Glomerular visceral epithelial cell (primary cell): ENCODE data around the gene MT1M.
"Not testable (repeated sequence)": the region's sequence is repeated elsewhere in the genome, so short reads cannot be mapped to it uniquely, and the experiment has no call there.

Experiments used
- DNase-seq: peaks from one replicate; pipeline ENCODE4 v3.0.0-alpha.2; 2016; ENCODE audit errors: extremely low spot score

Gene MT1M

DNA sequence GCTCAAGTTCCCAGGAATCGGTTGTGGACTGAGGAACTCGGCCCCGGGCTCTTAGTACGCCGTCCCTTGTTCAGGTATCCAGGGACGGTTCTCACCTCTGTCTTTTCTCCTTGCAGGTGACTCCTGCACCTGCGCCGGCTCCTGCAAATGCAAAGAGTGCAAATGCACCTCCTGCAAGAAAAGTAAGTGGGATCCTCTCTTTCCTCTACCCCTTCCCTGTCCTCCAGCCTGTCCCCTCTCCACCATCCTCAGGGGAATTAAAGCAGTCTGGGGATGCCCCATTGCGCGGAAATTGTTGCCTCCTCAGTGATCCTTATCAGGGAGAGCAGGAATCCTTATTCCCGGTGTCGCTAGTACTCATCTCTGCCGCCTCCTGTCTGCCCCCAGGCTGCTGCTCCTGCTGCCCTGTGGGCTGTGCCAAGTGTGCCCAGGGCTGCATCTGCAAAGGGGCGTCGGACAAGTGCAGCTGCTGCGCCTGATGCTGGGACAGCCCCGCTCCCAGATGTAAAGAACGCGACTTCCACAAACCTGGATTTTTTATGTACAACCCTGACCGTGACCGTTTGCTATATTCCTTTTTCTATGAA is 23.5 kb upstream of the MT1M start:
- DNase-seq: no peak

DNA sequence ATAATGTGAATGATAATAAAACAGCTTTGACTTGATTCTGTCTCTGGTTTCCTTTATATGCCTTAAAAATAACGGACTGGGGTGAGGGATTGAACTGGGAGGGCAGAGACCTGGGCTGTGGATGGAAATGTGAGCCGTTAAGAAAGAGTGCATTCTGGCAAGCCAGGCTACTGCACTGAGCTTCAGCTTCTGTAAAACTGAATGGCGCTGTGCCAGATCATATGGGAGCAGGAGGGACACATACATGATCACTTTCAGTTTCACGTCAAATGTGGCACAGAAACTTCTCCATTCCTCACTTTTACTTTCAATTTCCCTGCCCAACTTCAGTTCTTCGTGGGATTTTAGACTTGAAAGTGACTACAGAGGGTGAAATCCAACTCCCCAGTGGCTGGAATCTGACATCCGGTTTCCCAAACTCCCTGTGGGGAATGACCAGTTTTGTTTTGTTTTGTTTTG is 23.0 kb upstream of the MT1M start:
- DNase-seq: peak; percentile 79

DNA sequence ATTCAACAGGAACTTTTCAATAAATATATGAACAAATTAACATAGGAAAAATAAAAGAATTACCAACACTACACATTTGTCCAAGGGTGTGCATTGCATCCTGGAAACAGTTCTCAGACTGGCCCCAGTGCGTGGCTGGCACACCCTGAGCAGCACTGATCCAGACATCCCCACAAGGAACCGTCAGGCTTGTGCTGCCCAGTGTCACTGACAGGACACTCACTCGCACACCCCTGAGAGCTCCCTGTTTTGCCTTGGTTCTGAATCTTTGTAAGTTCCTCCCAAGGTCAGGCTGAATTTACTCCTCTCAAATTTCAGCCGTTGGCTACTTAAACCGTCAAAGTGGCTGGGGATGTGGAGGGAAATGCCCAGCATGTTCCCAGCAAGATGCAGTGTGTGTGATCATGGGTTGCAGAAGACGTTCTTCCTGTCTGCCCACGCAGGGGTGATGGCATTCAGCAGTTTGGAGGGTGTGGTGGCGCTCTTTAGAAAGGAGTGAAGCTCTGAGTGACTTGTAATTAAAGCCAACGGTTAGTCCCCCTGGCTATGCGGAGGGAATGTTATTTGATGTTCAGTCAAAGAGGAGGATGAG is 22.3 kb upstream of the MT1M start:
- peak; percentile 78 for DNase-seq

DNA sequence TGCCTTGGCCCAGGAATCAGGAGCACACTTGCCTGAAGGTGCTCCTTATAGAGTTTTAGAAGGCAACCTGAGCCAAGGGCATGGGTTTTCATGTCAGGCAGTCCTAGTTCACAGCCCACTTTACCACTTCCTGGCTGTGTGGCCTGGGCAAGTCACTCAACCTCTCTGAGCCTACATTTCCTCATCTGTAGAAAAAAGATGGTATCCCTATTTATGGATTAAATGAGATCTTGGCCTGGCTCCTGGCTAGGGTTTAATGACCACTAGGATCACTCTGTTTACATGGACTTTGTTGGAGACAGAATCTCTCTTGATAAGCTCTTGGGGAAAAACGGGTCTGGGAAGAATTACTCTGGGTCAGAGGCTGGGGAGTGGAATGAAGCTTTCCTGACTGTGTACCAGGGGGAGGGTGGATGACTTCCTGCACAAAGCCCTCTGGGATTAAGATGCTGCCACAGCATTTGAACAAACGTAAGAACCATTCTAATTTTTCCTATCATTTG is 21.8 kb upstream of the MT1M start:
- no peak for DNase-seq

DNA sequence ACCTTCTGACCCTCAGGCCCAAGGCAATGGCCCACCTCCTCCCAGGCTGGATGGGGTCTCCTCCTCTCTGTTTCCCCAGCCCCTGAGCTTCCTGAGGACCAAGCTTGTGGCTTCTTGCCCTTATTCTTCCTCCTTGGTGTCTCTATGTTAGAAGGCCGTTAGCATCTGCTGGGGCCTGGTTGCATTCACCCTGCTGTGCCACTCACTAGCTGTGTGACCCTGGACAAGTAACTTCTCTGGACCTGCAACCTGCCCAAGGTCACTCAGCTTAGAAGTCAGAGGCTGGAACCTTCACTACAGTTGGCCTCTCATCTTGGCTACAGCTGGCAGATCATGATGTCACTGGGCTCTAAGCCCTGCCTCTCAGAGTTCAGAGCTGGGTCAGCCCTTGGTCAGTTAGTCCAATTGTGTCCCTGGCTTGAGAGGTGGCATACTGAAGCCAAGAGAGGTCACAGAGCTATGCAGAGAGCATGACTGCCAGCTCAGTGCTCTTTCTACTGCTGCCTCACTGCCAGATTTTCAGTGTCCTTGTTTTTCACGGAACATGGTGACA is 21.1 kb upstream of the MT1M start:
- DNase-seq: peak; percentile 55

DNA sequence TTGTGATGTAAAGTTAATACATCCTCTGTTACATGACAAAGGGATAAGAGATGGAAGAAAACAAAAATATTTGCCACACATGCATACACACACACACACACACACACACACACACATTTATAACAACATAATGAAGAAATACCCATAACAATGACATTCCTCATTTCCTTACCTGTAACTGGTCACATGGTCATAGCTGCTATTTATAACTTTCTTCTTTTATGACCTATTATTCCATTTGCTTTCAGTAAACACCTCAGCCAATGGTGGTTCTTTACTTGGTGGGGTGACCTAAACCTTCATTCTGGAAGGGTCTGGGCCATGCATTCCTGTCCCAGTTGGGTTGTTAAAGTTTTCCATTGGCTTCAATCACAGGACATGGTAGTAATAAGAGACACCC is 18.8 kb upstream of the MT1M start:
- DNase-seq: no peak

DNA sequence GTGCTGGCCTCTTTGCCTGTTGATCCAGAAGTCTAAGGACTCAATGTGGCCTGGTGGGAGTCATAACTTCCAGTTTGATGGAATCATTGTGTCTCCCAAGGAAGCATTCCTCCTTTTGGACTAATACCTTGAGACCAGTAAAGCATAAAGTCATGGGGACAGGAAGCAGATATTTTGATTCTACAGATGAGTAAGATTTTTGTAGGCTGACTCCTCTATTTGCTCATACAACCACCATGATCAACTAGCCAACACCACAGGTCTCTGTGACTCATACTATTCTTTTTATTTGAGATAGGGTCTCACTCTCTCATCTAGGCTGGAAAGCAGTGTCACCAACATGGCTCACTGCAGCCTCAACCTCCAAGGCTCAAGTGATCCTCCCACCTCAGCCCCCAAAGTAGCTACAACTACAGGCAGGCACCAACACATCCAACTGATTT is 17.9 kb upstream of the MT1M start:
- peak; percentile 85 for DNase-seq

DNA sequence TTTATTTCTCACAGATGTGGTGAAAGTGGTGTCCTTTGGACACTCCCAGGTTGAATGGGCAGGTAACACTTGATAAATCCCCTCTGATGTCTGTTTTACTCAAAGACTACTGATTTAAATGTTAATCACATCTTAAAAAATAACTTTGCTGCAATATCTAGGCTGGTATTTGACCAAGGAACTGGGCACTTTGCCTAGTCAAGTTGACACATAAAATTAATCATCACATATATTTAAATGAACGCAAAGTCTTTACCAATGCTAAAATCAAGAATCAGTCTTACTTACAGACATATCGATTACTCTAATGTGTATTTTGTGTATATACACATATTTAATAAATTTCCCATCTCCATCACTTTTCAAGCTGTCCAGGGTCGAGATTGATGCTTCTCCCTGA is 17.1 kb upstream of the MT1M start:
- peak; percentile 36 for DNase-seq

DNA sequence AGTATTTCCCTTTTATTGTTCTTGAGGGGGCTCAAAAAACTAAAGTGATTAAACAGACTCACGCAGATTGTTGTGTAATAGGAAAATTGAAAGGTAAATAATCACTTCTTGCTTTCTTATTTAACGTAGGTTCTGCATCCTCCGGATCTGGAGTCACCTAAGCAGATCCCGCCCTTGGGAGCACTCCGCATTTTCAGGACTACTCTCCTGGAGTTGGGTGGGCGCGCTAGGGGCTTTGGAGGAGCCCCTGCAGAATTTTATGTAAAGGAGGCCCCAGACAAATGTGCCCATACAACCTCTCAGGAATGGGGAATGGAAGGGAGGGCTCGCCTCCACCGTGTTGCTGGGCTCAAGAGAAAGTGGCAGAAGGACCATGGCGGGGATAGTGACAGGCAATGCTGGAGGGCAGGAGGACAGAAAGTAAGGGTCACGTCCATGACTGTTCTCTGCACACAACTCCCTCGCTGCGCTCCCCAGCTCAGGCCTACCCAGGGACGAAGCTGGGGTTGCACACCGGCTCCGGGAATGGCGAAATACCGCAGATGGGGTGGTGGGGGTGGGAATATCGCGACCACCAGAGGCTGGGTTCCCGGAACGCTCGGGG is 15.7 kb upstream of the MT1M start:
- no peak for DNase-seq

DNA sequence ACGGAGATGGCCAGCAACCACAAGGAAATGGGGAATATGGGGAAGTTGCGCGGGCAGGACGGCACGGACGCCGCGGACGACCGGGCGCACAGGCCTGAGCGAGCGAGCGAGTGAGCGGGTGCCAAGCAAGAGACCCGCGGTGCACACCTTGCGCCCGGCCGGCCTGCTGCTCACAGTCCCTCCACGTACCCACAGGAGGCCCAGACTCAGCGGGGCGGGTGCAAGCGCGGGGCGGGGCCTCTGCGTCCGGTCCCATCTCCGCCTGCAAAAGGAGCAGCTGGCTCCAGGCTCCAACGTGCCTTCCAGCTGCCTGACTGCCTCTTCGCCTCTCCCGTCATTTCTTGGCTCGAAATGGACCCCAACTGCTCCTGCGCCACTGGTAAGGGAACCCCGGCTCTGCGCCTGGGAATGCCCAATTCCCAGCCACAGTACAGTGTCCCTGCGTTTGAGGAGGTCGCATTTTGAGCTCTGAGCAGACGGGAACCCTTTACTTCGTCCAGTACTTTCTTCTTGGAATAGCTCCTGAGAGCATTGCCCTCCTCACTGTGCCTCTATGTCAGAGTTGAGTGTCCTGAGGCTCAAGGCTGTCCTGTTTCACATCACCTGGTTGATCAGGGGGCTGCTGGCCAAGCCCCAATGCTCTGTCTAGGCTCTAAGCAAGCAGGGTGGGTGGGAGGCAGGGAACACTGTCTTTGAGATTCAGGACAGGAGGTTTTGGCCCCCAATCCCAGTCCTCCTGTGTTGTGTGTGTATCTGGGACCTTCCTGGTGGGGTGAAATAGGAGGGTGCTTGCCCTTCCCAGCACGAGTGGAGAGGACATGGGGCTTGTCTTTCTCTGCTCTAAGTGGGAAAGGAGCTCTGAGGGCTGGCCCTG is 15.0 kb upstream of the MT1M start:
- peak; percentile 65 for DNase-seq

DNA sequence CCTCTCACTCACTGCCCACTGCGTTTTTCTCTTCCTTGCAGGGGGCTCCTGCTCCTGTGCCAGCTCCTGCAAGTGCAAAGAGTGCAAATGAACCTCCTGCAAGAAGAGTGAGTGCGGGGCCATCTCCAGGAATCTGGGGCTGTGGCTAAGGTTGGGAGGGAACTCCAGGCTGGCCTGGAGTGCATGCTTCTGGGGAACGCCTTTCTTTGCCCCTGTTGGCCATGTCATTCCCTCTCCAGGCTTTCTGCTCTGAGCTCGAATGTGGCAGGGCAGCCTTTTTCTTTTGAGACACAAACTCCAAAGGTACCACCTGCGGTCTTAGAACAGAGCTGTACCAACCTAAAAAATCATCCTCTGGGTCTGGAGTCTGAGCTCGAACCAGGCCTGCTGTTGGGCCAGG is 14.3 kb upstream of the MT1M start:
- DNase-seq: no peak

DNA sequence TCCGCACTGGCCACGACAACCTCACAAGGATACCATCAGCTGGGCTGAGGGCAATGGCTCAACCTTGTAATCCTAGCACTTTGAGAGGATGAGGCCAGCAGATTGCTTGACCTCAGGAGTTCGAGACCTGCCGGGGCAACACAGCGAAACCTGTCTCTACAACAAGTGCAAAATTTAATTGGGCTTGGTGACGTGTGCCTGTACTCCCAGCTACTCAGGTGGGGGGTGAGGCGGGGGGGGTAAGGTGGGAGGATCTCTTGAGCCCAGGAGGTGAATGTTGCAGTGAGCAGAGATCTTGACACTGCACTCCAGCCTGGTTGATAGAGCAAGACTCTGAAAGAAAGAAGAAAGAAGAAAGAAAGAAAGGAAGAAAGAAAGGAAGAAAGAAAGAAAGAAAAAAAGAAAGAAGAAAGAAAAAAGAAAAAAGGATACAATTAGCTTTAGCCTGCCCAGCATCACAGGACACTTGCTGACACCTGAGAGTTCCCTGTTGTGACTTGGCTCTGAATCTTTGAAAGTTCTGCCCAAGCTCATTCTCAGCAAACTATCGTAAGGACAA is 12.0 kb upstream of the MT1M start:
- no peak for DNase-seq

DNA sequence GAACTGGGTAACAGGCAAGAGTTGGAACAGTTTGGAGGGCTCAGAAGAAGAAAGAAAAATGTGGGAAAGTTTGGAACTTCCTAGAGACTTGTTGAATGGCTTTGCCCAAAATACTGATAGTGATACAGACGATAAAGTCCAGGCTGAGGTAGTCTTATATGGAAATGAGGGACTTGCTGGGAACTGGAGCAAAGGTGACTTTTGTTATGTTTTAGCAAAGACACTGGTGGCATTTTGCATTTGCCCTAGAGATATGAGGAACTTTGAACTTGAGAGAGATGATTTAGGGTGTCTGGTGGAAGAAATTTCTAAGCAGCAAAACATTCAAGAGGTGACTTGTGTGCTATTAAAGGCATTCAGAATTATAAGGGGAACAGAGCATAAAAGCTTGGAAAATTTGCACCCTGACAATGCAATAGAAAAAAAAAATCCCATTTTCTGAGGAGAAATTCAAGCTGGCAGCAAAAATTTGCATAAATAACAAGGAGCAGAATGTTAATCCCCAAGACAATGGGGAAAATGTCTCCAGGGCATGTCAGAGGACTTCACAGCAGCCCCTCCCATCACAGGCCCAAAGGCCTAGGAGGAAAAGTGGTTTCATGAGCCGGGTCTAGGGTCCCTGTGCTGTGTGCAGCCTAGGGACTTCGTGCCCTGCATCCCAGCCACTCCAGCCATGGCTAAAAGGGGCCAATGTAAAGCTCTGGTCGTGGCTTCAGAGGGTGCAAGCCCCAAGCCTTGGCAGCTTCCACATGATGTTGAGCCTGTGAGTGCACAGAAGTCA is 10.6 kb upstream of the MT1M start:
- DNase-seq: not testable (repeated sequence)

DNA sequence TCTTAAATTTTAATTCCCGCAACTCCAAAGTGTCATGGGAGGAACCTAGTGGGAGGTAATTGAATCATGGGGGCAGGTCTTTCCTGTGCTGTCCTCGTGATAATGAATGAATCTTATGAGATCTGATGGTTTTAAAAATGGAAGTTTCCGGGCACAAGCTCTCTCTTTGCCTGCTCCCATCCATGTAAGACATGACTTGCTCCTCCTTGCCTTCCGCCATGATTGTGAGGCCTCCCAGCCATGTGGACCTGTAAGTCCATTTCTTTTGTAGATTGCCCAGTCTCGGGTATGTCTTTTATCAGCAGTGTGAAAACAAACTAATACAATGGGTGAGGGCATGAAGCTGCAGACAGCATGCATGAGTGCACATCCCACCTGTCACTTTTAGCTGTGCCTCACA is 9.3 kb upstream of the MT1M start:
- DNase-seq: not testable (repeated sequence)

DNA sequence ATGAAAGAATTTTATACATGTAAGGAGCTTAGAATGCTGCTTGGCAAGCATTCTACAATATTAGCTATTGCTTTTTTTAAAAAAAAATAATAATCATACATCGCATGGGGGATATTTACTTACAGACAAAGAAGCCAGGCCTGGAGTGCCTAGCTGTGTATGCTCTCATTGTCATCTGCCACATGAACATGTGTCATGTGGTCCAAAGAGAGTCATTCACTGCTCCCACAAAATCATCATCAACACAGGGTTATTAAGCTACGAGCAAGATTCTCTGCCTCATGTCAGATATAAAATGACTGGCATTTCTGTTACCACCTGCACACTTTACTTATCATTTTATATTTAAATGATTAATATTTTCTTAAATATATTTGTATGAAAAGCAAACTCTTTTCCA is 8.8 kb upstream of the MT1M start:
- DNase-seq: no peak

DNA sequence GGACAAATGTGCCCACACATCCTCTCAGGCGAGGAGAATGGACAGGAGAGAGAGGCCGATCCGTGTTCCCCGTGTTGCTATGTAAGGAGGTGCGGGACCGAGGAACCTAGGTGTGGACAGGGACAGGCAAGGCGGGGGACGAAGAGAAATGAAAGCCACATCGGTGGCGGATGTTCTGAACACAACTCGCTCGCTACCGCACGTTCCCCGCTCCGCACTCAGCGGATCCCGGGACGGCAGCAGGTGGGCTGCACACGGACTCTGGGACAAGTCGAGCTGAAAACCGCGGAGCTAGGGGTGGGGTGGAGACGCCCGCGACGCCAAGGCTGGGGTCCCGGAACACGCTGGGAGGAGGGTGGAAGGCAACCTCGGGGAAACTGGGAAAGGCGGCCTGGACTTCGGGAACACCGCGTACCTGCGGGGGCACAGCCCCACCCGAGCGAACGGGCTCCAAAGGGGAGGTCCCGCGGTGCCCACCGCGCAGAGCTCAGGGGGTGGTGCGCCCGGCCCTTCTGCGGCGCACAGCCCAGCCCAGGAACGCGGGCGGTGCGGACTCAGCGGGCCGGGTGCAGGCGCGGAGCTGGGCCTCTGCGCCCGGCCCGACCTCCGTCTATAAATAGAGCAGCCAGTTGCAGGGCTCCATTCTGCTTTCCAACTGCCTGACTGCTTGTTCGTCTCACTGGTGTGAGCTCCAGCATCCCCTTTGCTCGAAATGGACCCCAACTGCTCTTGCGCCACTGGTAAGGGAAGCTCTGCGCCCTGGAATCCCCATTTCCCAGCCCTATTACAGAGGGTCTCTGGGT is 7.1 kb upstream of the MT1M start, which contains the start of gene MT1E:
MT1E (plus strand) TSS at position 642 of the 803 bp plus-strand sequence; CDS start at position 713, 71 bp downstream.
- DNase-seq: peak; percentile 83

DNA sequence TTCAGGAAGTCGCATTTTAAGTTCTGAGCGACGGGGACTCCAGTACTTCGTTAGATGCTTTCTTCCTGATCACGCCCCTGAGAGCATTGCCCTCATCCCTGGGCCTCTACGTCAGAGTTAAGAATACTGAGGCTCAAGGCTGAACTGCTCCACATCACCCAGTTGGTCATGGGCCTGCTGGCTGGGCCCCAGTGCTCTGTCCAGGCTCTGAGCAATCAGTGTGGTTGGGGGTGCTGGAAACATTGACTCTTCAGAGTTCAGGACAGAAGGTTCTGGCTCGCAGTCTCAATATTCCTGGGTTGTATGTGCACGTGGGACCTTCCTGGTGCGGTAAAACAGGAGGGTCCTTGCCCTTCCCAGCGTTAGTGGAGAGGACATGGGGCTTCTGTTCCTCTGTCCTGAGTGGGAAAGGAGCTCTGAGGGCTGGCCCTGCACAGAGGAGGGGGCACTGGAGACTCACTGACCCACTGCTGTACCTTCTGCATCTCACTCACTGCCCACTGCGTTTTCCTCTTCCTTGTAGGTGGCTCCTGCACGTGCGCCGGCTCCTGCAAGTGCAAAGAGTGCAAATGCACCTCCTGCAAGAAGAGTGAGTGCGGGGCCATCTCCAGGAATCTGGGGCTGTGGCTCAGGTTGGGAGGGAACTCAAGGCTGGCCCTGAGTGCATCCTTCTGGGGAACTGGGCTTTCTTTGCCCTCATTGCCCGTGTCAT is 6.4 kb upstream of the MT1M start:
- DNase-seq: no peak

DNA sequence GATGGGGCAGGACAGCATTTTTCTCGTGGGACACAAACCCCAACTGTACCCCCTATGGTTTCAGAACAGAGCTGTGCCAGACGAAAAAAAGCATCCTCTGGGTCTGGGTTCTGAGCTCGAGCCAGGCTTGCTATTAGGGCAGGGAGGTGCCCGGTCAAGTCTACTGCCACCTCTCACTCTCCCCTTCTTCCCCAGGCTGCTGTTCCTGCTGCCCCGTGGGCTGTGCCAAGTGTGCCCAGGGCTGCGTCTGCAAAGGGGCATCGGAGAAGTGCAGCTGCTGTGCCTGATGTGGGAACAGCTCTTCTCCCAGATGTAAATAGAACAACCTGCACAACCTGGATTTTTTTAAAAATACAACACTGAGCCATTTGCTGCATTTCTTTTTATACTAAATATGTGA is 5.8 kb upstream of the MT1M start:
- peak; percentile 5 for DNase-seq
